CD8-positive, alpha-beta memory T cell (primary cell): ENCODE measurements around the gene HES1. TPM values are rescaled to one million over a fixed set of nuclear protein-coding genes. Genes with fewer than 3 reads are reported as not detected.

Experiments
- CTCF ChIA-PET: fragments of 350-600 bp; sonication (Branson Sonifier 250); formaldehyde crosslinking; loops from one replicate; lab custom pipeline; 2021; ENCODE audit warnings: antibody characterized with exemption; lab: Charles Lee
- POLR2A ChIA-PET: fragments of 350-600 bp; sonication (Branson Sonifier 250); formaldehyde crosslinking; loops from one replicate; lab custom pipeline; 2021; ENCODE audit warnings: antibody characterized with exemption; lab: Charles Lee
- DNase-seq, 5 donors: peaks; one replicate each; pipeline versions ENCODE4 v3.0.0 to v3.0.0-alpha.2; 2020 to 2022; ENCODE audit warnings: mixed read lengths in 1 of 5
- H3K27ac ChIP-seq: one replicate; pipeline ENCODE4 v1.7.0; 2013; ENCODE audit warnings: low read depth, mild to moderate bottlenecking, low read length, moderate library complexity
- H3K27me3 ChIP-seq: 2 replicates; pipeline ENCODE4 v1.7.0; 2013; ENCODE audit warnings: low read length, mild to moderate bottlenecking; ENCODE audit not compliant: insufficient read depth, poor library complexity, severe bottlenecking
- H3K36me3 ChIP-seq: 2 replicates; pipeline ENCODE4 v1.7.0; 2013; ENCODE audit warnings: mild to moderate bottlenecking, low read length, moderate library complexity; ENCODE audit not compliant: insufficient read depth
- H3K4me1 ChIP-seq: 2 replicates; pipeline ENCODE4 v1.7.0; 2013; ENCODE audit warnings: mild to moderate bottlenecking, low read length, moderate library complexity; ENCODE audit not compliant: insufficient read depth
- H3K4me3 ChIP-seq: 2 replicates; pipeline ENCODE4 v1.7.0; 2013; ENCODE audit warnings: mild to moderate bottlenecking, low read length
- H3K9me3 ChIP-seq: 2 replicates; pipeline ENCODE4 v1.7.0; 2013; ENCODE audit warnings: mild to moderate bottlenecking, low read length
- H3K27ac Mint-ChIP-seq, 8 donors: one replicate each; pipeline ENCODE4 v1.8.0; 2020 to 2021; ENCODE audit warnings: mixed read lengths in 8 of 8, mild to moderate bottlenecking in 6 of 8, inconsistent platforms in 3 of 8, moderate library complexity in 3 of 8
- H3K27me3 Mint-ChIP-seq, 2 donors: one replicate each; pipeline ENCODE4 v1.8.0; 2020 to 2021; ENCODE audit warnings: mixed read lengths in 2 of 2, mild to moderate bottlenecking in 1 of 2, moderate library complexity in 1 of 2
- H3K36me3 Mint-ChIP-seq, 3 donors: one replicate each; pipeline ENCODE4 v1.8.0; 2020 to 2021; ENCODE audit warnings: mixed read lengths in 3 of 3, inconsistent platforms in 1 of 3, mild to moderate bottlenecking in 1 of 3
- H3K4me1 Mint-ChIP-seq, 3 donors: one replicate each; pipeline ENCODE4 v1.8.0; 2020 to 2021; ENCODE audit warnings: mixed read lengths in 3 of 3, inconsistent platforms in 1 of 3, mild to moderate bottlenecking in 1 of 3
- H3K4me3 Mint-ChIP-seq, 7 donors: one replicate each; pipeline ENCODE4 v1.8.0; 2020 to 2021; ENCODE audit warnings: mixed read lengths in 7 of 7, mild to moderate bottlenecking in 6 of 7, moderate library complexity in 4 of 7, inconsistent platforms in 2 of 7
- H3K9me3 Mint-ChIP-seq, 5 donors: one replicate each; pipeline ENCODE4 v1.8.0; 2020 to 2022; ENCODE audit warnings: mixed read lengths in 5 of 5, mild to moderate bottlenecking in 3 of 5, moderate library complexity in 2 of 5, inconsistent platforms in 1 of 5
- polyA plus RNA-seq: library from polyadenylated mRNA; unstranded; fragments of 300-500 nt; fragmentation: Illumina TruSeq; gene quantifications from one replicate; pipeline ENCODE4 v1.2.3, GENCODE V29; 2021
- total RNA-seq, 2 experiments: library from RNA; stranded (reverse); gene quantifications; one replicate each; pipeline ENCODE4 v1.2.3, GENCODE V29; 2021

The HES1 gene
- total and polyA plus RNA-seq, 3 experiments from 2014 or later: not detected

- ChIA-PET POLR2A (interaction anchor here (0.6 kb wide), 1 partner anchor 34 kb away, joined by 3 read pairs; no protein-coding TSS in a partner anchor), CTCF (no interaction called here)
- no peak overlapping the region for H3K27ac Mint-ChIP-seq
- H3K4me3 Mint-ChIP-seq: no peak overlapping the region
- no peaks in the 10 kb centered on the region for H3K9me3 ChIP-seq
- H3K36me3 ChIP-seq: no peaks in the 10 kb centered on the region
- H3K27me3 ChIP-seq: peaks cover 32% of the 10 kb centered on the region
- H3K4me3 ChIP-seq: peak overlapping the region; percentile 42
- H3K4me1 ChIP-seq: peaks cover 32% of the 10 kb centered on the region
- peaks cover 0 to 4% (median 0%) of the 10 kb centered on the region in 5 donors for H3K9me3 Mint-ChIP-seq
- H3K27me3 Mint-ChIP-seq: peaks cover 69 to 86% of the 10 kb centered on the region in 2 donors
- peak; percentile 12 to 54 (median 39) for DNase-seq
- H3K27ac ChIP-seq: peak overlapping the region; percentile 19
- no peaks in the 10 kb centered on the region for H3K36me3 Mint-ChIP-seq
- peaks cover 38 to 61% (median 47%) of the 10 kb centered on the region in 3 donors for H3K4me1 Mint-ChIP-seq
Measured at GRCh38 chr3:194134231-194134756, 1.7 kb upstream of the HES1 start.

GRCh38 chr3:194134757-194135515, 1.0 kb upstream of the HES1 start:
- Histone ChIP-seq H3K27me3 (peaks cover 32% of the 10 kb centered on the region), H3K27ac (peak overlapping the region; percentile 60), H3K4me1 (peaks cover 32% of the 10 kb centered on the region), H3K36me3 (no peaks in the 10 kb centered on the region), H3K4me3 (peak overlapping the region; percentile 54), H3K9me3 (no peaks in the 10 kb centered on the region)
- peaks cover 66 to 87% of the 10 kb centered on the region in 2 donors for H3K27me3 Mint-ChIP-seq
- POLR2A ChIA-PET: interaction anchor here (0.6 kb wide), 1 partner anchor 34 kb away, joined by 3 read pairs; no protein-coding TSS in a partner anchor
- DNase-seq: peak; percentile 49 to 83 (median 78)
- peak overlapping the region; percentile 47 to 91 (median 80) for H3K4me3 Mint-ChIP-seq
- peak overlapping the region in 6 of 8 donors; percentile 58 to 89 (median 72) for H3K27ac Mint-ChIP-seq
- H3K36me3 Mint-ChIP-seq: no peaks in the 10 kb centered on the region
- peaks cover 38 to 63% (median 51%) of the 10 kb centered on the region in 3 donors for H3K4me1 Mint-ChIP-seq
- CTCF ChIA-PET: no interaction called here
- peaks cover 0 to 4% (median 0%) of the 10 kb centered on the region in 5 donors for H3K9me3 Mint-ChIP-seq

DNA sequence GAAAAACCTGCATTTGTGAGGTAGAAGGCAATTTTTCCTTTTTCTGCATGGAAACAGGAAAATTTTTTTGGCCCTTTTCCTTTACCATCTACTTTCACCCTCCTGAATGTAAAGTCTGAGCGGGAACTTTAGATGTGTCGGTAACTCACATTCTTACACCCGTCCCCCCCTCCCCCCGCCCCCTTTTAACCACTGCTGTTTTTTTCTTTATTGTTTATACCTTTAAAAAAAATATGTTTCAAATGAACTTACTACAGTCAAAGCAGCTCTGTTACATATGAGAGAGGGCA, 487 bp upstream of the HES1 start:
- H3K4me3 Mint-ChIP-seq: peak overlapping the region; percentile 47 to 83 (median 80)

DNA sequence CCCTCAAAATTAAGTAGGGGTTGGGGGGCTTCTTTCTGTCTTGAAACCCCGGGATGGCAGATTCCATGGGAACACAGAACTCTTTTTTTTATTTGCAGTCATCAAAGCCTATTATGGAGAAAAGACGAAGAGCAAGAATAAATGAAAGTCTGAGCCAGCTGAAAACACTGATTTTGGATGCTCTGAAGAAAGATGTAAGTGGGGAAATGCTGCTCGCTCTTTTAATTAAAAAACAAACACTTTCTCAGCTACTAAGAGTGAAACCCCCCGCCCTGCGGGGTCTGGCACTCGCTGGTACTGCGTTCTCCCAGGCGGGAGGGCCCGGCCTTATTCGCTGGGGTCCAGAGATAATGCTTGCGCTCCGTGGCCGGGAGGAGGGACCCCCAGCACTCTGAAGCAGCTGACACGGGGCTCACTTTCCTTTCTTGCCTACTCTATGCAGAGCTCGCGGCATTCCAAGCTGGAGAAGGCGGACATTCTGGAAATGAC, 615 bp downstream of the HES1 start:
- H3K4me1 ChIP-seq: peaks cover 32% of the 10 kb centered on the region
- H3K27ac ChIP-seq: peak overlapping the region; percentile 39
- H3K4me1 Mint-ChIP-seq: peaks cover 31 to 58% (median 45%) of the 10 kb centered on the region in 3 donors
- CTCF ChIA-PET: interaction anchor here (1.3 kb wide), 1 partner anchor 179 kb away, joined by 4 read pairs; no protein-coding TSS in a partner anchor
- no peak for DNase-seq
- no peaks in the 10 kb centered on the region for H3K36me3 Mint-ChIP-seq
- H3K9me3 Mint-ChIP-seq: peaks cover 0 to 4% (median 0%) of the 10 kb centered on the region in 5 donors
- peak overlapping the region; percentile 57 for H3K4me3 ChIP-seq
- peak overlapping the region in 3 of 8 donors; percentile 15 to 83 (median 42) for H3K27ac Mint-ChIP-seq
- no peaks in the 10 kb centered on the region for H3K9me3 ChIP-seq
- H3K27me3 Mint-ChIP-seq: peaks cover 57 to 76% of the 10 kb centered on the region in 2 donors
- H3K36me3 ChIP-seq: no peaks in the 10 kb centered on the region
- peak overlapping the region; percentile 47 to 81 (median 77) for H3K4me3 Mint-ChIP-seq
- H3K27me3 ChIP-seq: peaks cover 26% of the 10 kb centered on the region
- POLR2A ChIA-PET: no interaction called here

More for the DNA sequence above, 487 bp upstream of the HES1 start:
- ChIA-PET CTCF (no interaction called here), POLR2A (no interaction called here)
- no peaks in the 10 kb centered on the region for H3K9me3 ChIP-seq
- Mint-ChIP-seq H3K36me3 (no peaks in the 10 kb centered on the region), H3K9me3 (peaks cover 0 to 4% (median 0%) of the 10 kb centered on the region in 5 donors), H3K27ac (peak overlapping the region in 2 of 8 donors; percentile 41 to 58), H3K4me1 (peaks cover 38 to 65% (median 53%) of the 10 kb centered on the region in 3 donors), H3K27me3 (peaks cover 66 to 87% of the 10 kb centered on the region in 2 donors)
- H3K4me3 ChIP-seq: peak overlapping the region; percentile 54
- peaks cover 34% of the 10 kb centered on the region for H3K27me3 ChIP-seq
- DNase-seq: no peak
- peak overlapping the region; percentile 60 for H3K27ac ChIP-seq
- H3K4me1 ChIP-seq: peaks cover 34% of the 10 kb centered on the region
- no peaks in the 10 kb centered on the region for H3K36me3 ChIP-seq

DNA sequence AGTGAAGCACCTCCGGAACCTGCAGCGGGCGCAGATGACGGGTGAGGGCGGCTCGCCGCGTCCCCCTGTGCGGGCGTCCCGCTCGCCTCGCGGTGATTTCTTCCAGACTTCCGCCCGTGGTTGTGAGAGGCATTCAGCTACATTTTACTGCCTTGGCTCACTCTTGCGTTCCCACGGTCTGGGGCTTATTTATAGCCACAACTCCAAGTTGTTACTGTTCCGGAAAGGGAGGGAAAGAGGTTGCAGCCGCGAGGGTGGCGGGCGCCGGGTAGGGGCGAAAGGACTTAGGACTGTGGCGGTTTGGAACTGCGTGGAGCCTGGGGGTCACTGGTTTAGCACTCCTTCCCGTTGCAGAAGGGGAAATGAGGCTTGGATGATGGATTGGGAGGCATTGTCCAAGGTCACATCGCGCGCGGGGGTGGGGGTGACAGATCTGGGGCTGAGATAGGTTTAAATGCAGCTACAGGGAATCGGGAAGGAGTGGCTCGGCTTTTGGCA, 1.1 kb downstream of the HES1 start:
- DNase-seq: peak in 4 of 5 donors; percentile 12 to 36 (median 20)
- peaks cover 36% of the 10 kb centered on the region for H3K4me1 ChIP-seq
- H3K4me3 ChIP-seq: peak overlapping the region; percentile 57
- no peaks in the 10 kb centered on the region for H3K9me3 ChIP-seq
- ChIA-PET POLR2A (no interaction called here), CTCF (interaction anchor here (1.3 to 1.4 kb wide), 2 partner anchors 179 to 356 kb away, joined by 4 read pairs; no protein-coding TSS in a partner anchor)
- peak overlapping the region; percentile 39 for H3K27ac ChIP-seq
- H3K36me3 ChIP-seq: no peaks in the 10 kb centered on the region
- H3K27me3 Mint-ChIP-seq: peaks cover 57 to 74% of the 10 kb centered on the region in 2 donors
- H3K27me3 ChIP-seq: peaks cover 24% of the 10 kb centered on the region
- peak overlapping the region in 6 of 8 donors; percentile 5 to 86 (median 82) for H3K27ac Mint-ChIP-seq
- H3K4me3 Mint-ChIP-seq: peak overlapping the region; percentile 47 to 81 (median 77)
- peaks cover 33 to 57% (median 43%) of the 10 kb centered on the region in 3 donors for H3K4me1 Mint-ChIP-seq
- H3K36me3 Mint-ChIP-seq: no peaks in the 10 kb centered on the region
- H3K9me3 Mint-ChIP-seq: peaks cover 0 to 4% (median 0%) of the 10 kb centered on the region in 5 donors

DNA sequence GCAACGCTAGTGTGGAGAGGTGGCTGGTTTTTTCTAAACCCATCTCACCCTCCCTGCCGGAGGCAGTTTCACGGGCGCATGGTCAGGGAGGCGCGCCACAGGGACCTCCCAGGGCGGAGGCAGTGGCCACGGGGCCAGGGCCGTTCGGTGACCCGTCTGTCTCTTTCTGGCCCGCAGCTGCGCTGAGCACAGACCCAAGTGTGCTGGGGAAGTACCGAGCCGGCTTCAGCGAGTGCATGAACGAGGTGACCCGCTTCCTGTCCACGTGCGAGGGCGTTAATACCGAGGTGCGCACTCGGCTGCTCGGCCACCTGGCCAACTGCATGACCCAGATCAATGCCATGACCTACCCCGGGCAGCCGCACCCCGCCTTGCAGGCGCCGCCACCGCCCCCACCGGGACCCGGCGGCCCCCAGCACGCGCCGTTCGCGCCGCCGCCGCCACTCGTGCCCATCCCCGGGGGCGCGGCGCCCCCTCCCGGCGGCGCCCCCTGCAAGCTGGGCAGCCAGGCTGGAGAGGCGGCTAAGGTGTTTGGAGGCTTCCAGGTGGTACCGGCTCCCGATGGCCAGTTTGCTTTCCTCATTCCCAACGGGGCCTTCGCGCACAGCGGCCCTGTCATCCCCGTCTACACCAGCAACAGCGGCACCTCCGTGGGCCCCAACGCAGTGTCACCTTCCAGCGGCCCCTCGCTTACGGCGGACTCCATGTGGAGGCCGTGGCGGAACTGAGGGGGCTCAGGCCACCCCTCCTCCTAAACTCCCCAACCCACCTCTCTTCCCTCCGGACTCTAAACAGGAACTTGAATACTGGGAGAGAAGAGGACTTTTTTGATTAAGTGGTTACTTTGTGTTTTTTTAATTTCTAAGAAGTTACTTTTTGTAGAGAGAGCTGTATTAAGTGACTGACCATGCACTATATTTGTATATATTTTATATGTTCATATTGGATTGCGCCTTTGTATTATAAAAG, 1.8 kb downstream of the HES1 start:
- peaks cover 35 to 57% (median 48%) of the 10 kb centered on the region in 3 donors for H3K4me1 Mint-ChIP-seq
- peak overlapping the region; percentile 47 for H3K27ac ChIP-seq
- POLR2A ChIA-PET: no interaction called here

DNA sequence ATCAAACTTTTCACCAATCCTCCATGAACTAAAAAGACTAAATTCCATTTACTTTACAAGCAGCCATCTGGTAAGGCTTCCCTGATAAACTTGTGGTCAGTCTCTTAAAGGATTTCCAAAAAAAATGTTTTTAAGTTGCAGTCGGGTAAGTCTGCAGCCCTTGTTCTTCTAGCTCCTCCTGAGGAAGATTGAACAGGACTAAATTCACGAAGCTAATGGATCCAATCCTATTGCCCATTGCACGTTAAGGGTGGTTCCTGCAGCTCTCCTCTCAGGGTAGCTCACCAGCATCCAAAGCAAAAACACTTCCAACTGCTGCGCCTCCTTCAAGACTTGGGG, 2.8 kb downstream of the HES1 start:
- Mint-ChIP-seq H3K4me3 (peak overlapping the region in 4 of 7 donors; percentile 10 to 61 (median 42)), H3K27me3 (peaks cover 57 to 71% of the 10 kb centered on the region in 2 donors), H3K36me3 (no peaks in the 10 kb centered on the region), H3K27ac (peak overlapping the region in 2 of 8 donors; percentile 2 to 14), H3K9me3 (peaks cover 0 to 2% (median 0%) of the 10 kb centered on the region in 5 donors), H3K4me1 (peaks cover 30 to 53% (median 43%) of the 10 kb centered on the region in 3 donors)
- H3K27ac ChIP-seq: peak overlapping the region; percentile 48
- ChIA-PET CTCF (no interaction called here), POLR2A (no interaction called here)
- no peak overlapping the region for H3K4me3 ChIP-seq
- peaks cover 42% of the 10 kb centered on the region for H3K4me1 ChIP-seq
- peaks cover 14% of the 10 kb centered on the region for H3K27me3 ChIP-seq
- H3K36me3 ChIP-seq: no peaks in the 10 kb centered on the region
- no peak for DNase-seq
- no peaks in the 10 kb centered on the region for H3K9me3 ChIP-seq

More for the DNA sequence above, 1.8 kb downstream of the HES1 start:
- H3K27me3 ChIP-seq: peaks cover 23% of the 10 kb centered on the region
- Mint-ChIP-seq H3K36me3 (no peaks in the 10 kb centered on the region), H3K4me3 (peak overlapping the region; percentile 49 to 81 (median 77)), H3K27ac (peak overlapping the region in 5 of 8 donors; percentile 70 to 86 (median 83)), H3K27me3 (peaks cover 59 to 74% of the 10 kb centered on the region in 2 donors), H3K9me3 (peaks cover 0 to 4% (median 0%) of the 10 kb centered on the region in 5 donors)
- H3K4me3 ChIP-seq: peak overlapping the region; percentile 57
- CTCF ChIA-PET: interaction anchor here (1.3 to 1.4 kb wide), 2 partner anchors 178 to 357 kb away, joined by 4 read pairs; no protein-coding TSS in a partner anchor
- no peaks in the 10 kb centered on the region for H3K9me3 ChIP-seq
- peak; percentile 9 to 61 (median 41) for DNase-seq
- H3K4me1 ChIP-seq: peaks cover 42% of the 10 kb centered on the region
- H3K36me3 ChIP-seq: no peaks in the 10 kb centered on the region
